H9 (cell line): ENCODE results near the gene PRR3. TPM values are rescaled to one million over a fixed set of nuclear protein-coding genes. Genes with fewer than 3 reads are reported as not detected.

Experiments
- DNase-seq: peaks from one replicate; pipeline ENCODE4 v3.0.0-alpha.2; 2017
- H2AFZ ChIP-seq: one replicate; pipeline ENCODE4 v1.6.1; 2013; ENCODE audit warnings: mild to moderate bottlenecking, low read length, control low read depth, moderate library complexity
- H2AK5ac ChIP-seq: 2 replicates; pipeline ENCODE4 v1.6.1; 2013; ENCODE audit warnings: low read length, control low read depth, mixed read lengths; ENCODE audit not compliant: insufficient read length
- H2BK120ac ChIP-seq: one replicate; pipeline ENCODE4 v1.6.1; 2013; ENCODE audit warnings: low read depth, mild to moderate bottlenecking, low read length, control low read depth, inconsistent platforms; ENCODE audit not compliant: poor library complexity, severe bottlenecking
- H2BK12ac ChIP-seq: 2 replicates; pipeline ENCODE4 v1.6.1; 2013; ENCODE audit warnings: low read length, control low read depth, mixed read lengths, low read depth; ENCODE audit not compliant: insufficient read length
- H2BK15ac ChIP-seq: 2 replicates; pipeline ENCODE4 v1.6.1; 2013; ENCODE audit warnings: low read depth, low read length, control low read depth
- H2BK20ac ChIP-seq: one replicate; pipeline ENCODE4 v1.6.1; 2013; ENCODE audit warnings: low read depth, mild to moderate bottlenecking, low read length, control low read depth, inconsistent platforms; ENCODE audit not compliant: poor library complexity, severe bottlenecking
- H2BK5ac ChIP-seq: 2 replicates; pipeline ENCODE4 v1.6.1; 2013; ENCODE audit warnings: low read length, control low read depth, mixed read lengths; ENCODE audit not compliant: insufficient read length
- H3K14ac ChIP-seq: 2 replicates; pipeline ENCODE4 v1.6.1; 2013; ENCODE audit warnings: low read length, control low read depth; ENCODE audit not compliant: insufficient read depth
- H3K18ac ChIP-seq: 2 replicates; pipeline ENCODE4 v1.6.1; 2013; ENCODE audit warnings: low read depth, mild to moderate bottlenecking, mixed read lengths, low read length, control low read depth; ENCODE audit not compliant: insufficient read length
- H3K23ac ChIP-seq: 2 replicates; pipeline ENCODE4 v1.6.1; 2013; ENCODE audit warnings: low read length, control low read depth, mixed read lengths, low read depth; ENCODE audit not compliant: insufficient read length
- H3K23me2 ChIP-seq: 2 replicates; pipeline ENCODE4 v1.6.1; 2013; ENCODE audit warnings: low read depth, mild to moderate bottlenecking, mixed read lengths, low read length, control low read depth; ENCODE audit not compliant: insufficient read length, poor library complexity, severe bottlenecking
- H3K27ac ChIP-seq: 2 replicates; pipeline ENCODE4 v1.5.1; 2013; ENCODE audit warnings: low read length, control low read depth, mixed read lengths, low read depth; ENCODE audit not compliant: insufficient read length
- H3K27me3 ChIP-seq: 2 replicates; pipeline ENCODE4 v1.6.1; 2013; ENCODE audit warnings: low read length, control low read depth, inconsistent platforms; ENCODE audit not compliant: insufficient read depth
- H3K4ac ChIP-seq: 2 replicates; pipeline ENCODE4 v1.6.1; 2013; ENCODE audit warnings: low read depth, mild to moderate bottlenecking, control low read depth, inconsistent platforms, low read length, moderate library complexity
- H3K4me1 ChIP-seq: 2 replicates; pipeline ENCODE4 v1.6.1; 2013; ENCODE audit warnings: low read length, control low read depth, inconsistent platforms; ENCODE audit not compliant: insufficient read depth
- H3K4me2 ChIP-seq: 2 replicates; pipeline ENCODE4 v1.6.1; 2013; ENCODE audit warnings: low read length, control low read depth, mixed read lengths; ENCODE audit not compliant: insufficient read length, insufficient read depth
- H3K56ac ChIP-seq: 2 replicates; pipeline ENCODE4 v1.6.1; 2013; ENCODE audit warnings: low read depth, mild to moderate bottlenecking, mixed read lengths, low read length, control low read depth; ENCODE audit not compliant: insufficient read length
- H3K79me1 ChIP-seq: 2 replicates; pipeline ENCODE4 v1.6.1; 2013; ENCODE audit warnings: low read depth, mild to moderate bottlenecking, moderate library complexity, low read length, control low read depth, inconsistent platforms; ENCODE audit not compliant: insufficient read depth, poor library complexity, severe bottlenecking
- H3K79me2 ChIP-seq: 2 replicates; pipeline ENCODE4 v1.6.1; 2013; ENCODE audit warnings: low read length, control low read depth, inconsistent platforms; ENCODE audit not compliant: insufficient read depth
- H3K9ac ChIP-seq: 2 replicates; pipeline ENCODE4 v1.6.1; 2013; ENCODE audit warnings: low read length, control low read depth, mixed read lengths; ENCODE audit not compliant: insufficient read length; ENCODE audit errors: extremely low read depth
- H3K9me3 ChIP-seq: one replicate; pipeline ENCODE4 v1.6.1; 2013; ENCODE audit warnings: low read depth, low read length, inconsistent platforms; ENCODE audit not compliant: control insufficient read depth
- H3T11ph ChIP-seq: one replicate; pipeline ENCODE4 v1.6.1; 2013; ENCODE audit warnings: mild to moderate bottlenecking, low read length, control low read depth, inconsistent platforms
- H4K20me1 ChIP-seq: one replicate; pipeline ENCODE4 v1.6.1; 2013; ENCODE audit not compliant: control insufficient read depth, insufficient read length, insufficient read depth
- H4K5ac ChIP-seq: 2 replicates; pipeline ENCODE4 v1.6.1; 2013; ENCODE audit warnings: low read depth, mild to moderate bottlenecking, mixed read lengths, low read length, control low read depth; ENCODE audit not compliant: insufficient read length
- H4K8ac ChIP-seq: replicated peaks from 2 replicates; pipeline ENCODE4 v1.6.1; 2013; ENCODE audit warnings: low read length, control low read depth, mixed read lengths, low read depth; ENCODE audit not compliant: insufficient read length
- H4K91ac ChIP-seq: 2 replicates; pipeline ENCODE4 v1.6.1; 2013; ENCODE audit warnings: low read depth, mild to moderate bottlenecking, moderate library complexity, mixed read lengths, low read length, control low read depth; ENCODE audit not compliant: insufficient read length
- H3K27ac Mint-ChIP-seq, 3 experiments: 2 replicates in 2 of 3; 3 replicates in 1 of 3; pipeline ENCODE4 v1.8.0; 2020 to 2021; ENCODE audit warnings: mixed read lengths in 3 of 3, mild to moderate bottlenecking in 1 of 3, moderate library complexity in 1 of 3
- H3K27me3 Mint-ChIP-seq: 2 replicates; pipeline ENCODE4 v1.8.0; 2021; ENCODE audit warnings: low read depth, mild to moderate bottlenecking, moderate library complexity, mixed read lengths
- H3K36me3 Mint-ChIP-seq, 3 experiments: 2 replicates in 2 of 3; 3 replicates in 1 of 3; pipeline ENCODE4 v1.8.0; 2020 to 2021; ENCODE audit warnings: low read depth in 3 of 3, mixed read lengths in 3 of 3; ENCODE audit not compliant: insufficient read depth in 1 of 3
- H3K4me1 Mint-ChIP-seq, 2 experiments: 2 replicates each; pipeline ENCODE4 v1.8.0; 2020; ENCODE audit warnings: mixed read lengths in 2 of 2
- H3K4me3 Mint-ChIP-seq, 2 experiments: 2 replicates in 1 of 2; 3 replicates in 1 of 2; pipeline ENCODE4 v1.8.0; 2020 to 2021; ENCODE audit warnings: mild to moderate bottlenecking in 2 of 2, mixed read lengths in 2 of 2, moderate library complexity in 1 of 2
- H3K9me3 Mint-ChIP-seq, 2 experiments: 2 replicates in 1 of 2; 3 replicates in 1 of 2; pipeline ENCODE4 v1.8.0; 2020; ENCODE audit warnings: mild to moderate bottlenecking in 2 of 2, mixed read lengths in 2 of 2, moderate library complexity in 1 of 2
- CTCF ChIP-seq: fragments of 200-600 bp; sonication (generic); conservative IDR thresholded peaks from 3 replicates; pipeline ENCODE4 v1.8.0; 2021; ENCODE audit warnings: antibody characterized with exemption, mild to moderate bottlenecking
- WGBS: extraction: QIAGEN DNeasy Blood & Tissue Kit; methylation state at CpG from one replicate; pipeline ENCODE4 v1.1.7; 2013; ENCODE audit warnings: missing lambda C conversion rate, low lambda C conversion rate, mixed read lengths; ENCODE audit not compliant: insufficient read length; ENCODE audit errors: extremely low coverage; 5-methylcytosine and 5-hydroxymethylcytosine counted together
- total RNA-seq: library from RNA; stranded (reverse); gene quantifications from 2 replicates; pipeline ENCODE4 v1.2.1, GENCODE V29; 2021

Gene PRR3
- total RNA-seq, 1 experiment from 2014 or later: 17.0 TPM

GRCh38 chr6:30564114-30564513 lies 7.0 kb downstream of the PRR3 start:
- WGBS: no CpG with 5 or more reads among the region's 1 CpG
- Histone ChIP-seq H3K18ac (no peak overlapping the region), H3K23me2 (no peaks in the 10 kb centered on the region), H4K20me1 (no peaks in the 10 kb centered on the region), H3K4me2 (no peak overlapping the region), H4K8ac (no peak overlapping the region), H2BK120ac (no peak overlapping the region), H3K4me1 (no peaks in the 10 kb centered on the region), H3K4ac (no peak overlapping the region), H3K56ac (no peak overlapping the region), H3K9me3 (no peaks in the 10 kb centered on the region), H2BK5ac (no peak overlapping the region), H4K91ac (no peak overlapping the region), H2BK20ac (no peak overlapping the region), H2AFZ (no peak overlapping the region), H3T11ph (no peak overlapping the region), H2AK5ac (no peak overlapping the region), H3K27ac (no peak overlapping the region), H3K9ac (no peak overlapping the region), H3K23ac (no peak overlapping the region), H3K79me2 (no peaks in the 10 kb centered on the region; the same call in 1 of the 2 replicates), H3K27me3 (no peaks in the 10 kb centered on the region), H3K79me1 (no peaks in the 10 kb centered on the region), H2BK15ac (no peak overlapping the region), H3K14ac (no peak overlapping the region), H2BK12ac (no peak overlapping the region), H4K5ac (no peak overlapping the region)
- H3K27me3 Mint-ChIP-seq: no peaks in the 10 kb centered on the region; the same call in 1 of the 2 replicates
- H3K36me3 Mint-ChIP-seq: peaks cover 17 to 34% (median 24%) of the 10 kb centered on the region in 3 experiments; a peak in 6 of 7 replicates
- H3K4me3 Mint-ChIP-seq: no peak overlapping the region
- no peak for TF ChIP-seq CTCF
- H3K9me3 Mint-ChIP-seq: no peaks in the 10 kb centered on the region
- 0 out of 7 replicates have a peak overlapping the region, but pooled peaks of 1 of the 3 experiments have one; percentile 47 for H3K27ac Mint-ChIP-seq
- H3K4me1 Mint-ChIP-seq: peaks cover 0 to 3% of the 10 kb centered on the region in 2 experiments; a peak in 1 of 4 replicates
- DNase-seq: no peak
